Occipital lobe (tissue), 2 donors: Measurements from ENCODE around the gene CES3. TPM values are rescaled to one million over a fixed set of nuclear protein-coding genes. Genes with fewer than 3 reads are reported as not detected.
"Not testable (repeated sequence)": the region's sequence is repeated elsewhere in the genome, so short reads cannot be mapped to it uniquely, and the experiment has no call there.

Experiments
- DNase-seq: peaks from one replicate; lab custom pipeline; 2025; lab: John Stamatoyannopoulos, UW
- total RNA-seq: library from RNA; depleted of rRNA; stranded (reverse); fragments of >200 nt; gene quantifications from one replicate; pipeline ENCODE4 v1.2.3, GENCODE V29; 2014

The CES3 gene
- total RNA-seq, 1 donor from 2014 or later: 0.78 TPM

GRCh38 chr16:66926961-66927436 lies 34.1 kb upstream of the CES3 start:
- no peak for DNase-seq

- no peak for DNase-seq
Observed at GRCh38 chr16:66927918-66928649, 33.0 kb upstream of the CES3 start.

- no peak for DNase-seq
Observed at GRCh38 chr16:66928702-66929388, 32.2 kb upstream of the CES3 start.

GRCh38 chr16:66930189-66930588 lies 30.9 kb upstream of the CES3 start:
- no peak for DNase-seq

- no peak for DNase-seq
Observed at GRCh38 chr16:66931665-66932064, 29.4 kb upstream of the CES3 start.

- DNase-seq: no peak
Observed at GRCh38 chr16:66932076-66932475, 29.0 kb upstream of the CES3 start.

- no peak for DNase-seq
Observed at GRCh38 chr16:66933776-66934137, 27.3 kb upstream of the CES3 start.

- DNase-seq: peak; percentile 76
Observed at GRCh38 chr16:66934138-66934838, 26.8 kb upstream of the CES3 start, which contains the start of gene CIAO2B. TSS of gene CIAO2B (minus strand) at chr16:66934402. CDS start at chr16:66934364, 38 bp downstream.

- DNase-seq: not testable (repeated sequence)
Observed at GRCh38 chr16:66934839-66935313, 26.2 kb upstream of the CES3 start.

GRCh38 chr16:66935314-66936011 lies 25.6 kb upstream of the CES3 start, which contains the start of gene CES2:
TSS of gene CES2 (plus strand) at chr16:66935516. CDS start at chr16:66935636, 120 bp downstream.
- DNase-seq: no peak

GRCh38 chr16:66936462-66936861 lies 24.6 kb upstream of the CES3 start:
- no peak for DNase-seq

- DNase-seq: no peak
Observed at GRCh38 chr16:66936889-66937554, 24.0 kb upstream of the CES3 start.

GRCh38 chr16:66937725-66938337 lies 23.2 kb upstream of the CES3 start:
- no peak for DNase-seq

GRCh38 chr16:66939366-66939765 lies 21.7 kb upstream of the CES3 start:
- no peak for DNase-seq

- no peak for DNase-seq
Observed at GRCh38 chr16:66940236-66940635, 20.8 kb upstream of the CES3 start.

GRCh38 chr16:66942981-66943380 lies 18.1 kb upstream of the CES3 start:
- DNase-seq: no peak

GRCh38 chr16:66943426-66944053 lies 17.5 kb upstream of the CES3 start:
- DNase-seq: no peak

GRCh38 chr16:66944054-66944441 lies 17.0 kb upstream of the CES3 start:
- DNase-seq: no peak

GRCh38 chr16:66944971-66945370 lies 16.1 kb upstream of the CES3 start:
- not testable (repeated sequence) for DNase-seq

- DNase-seq: no peak
Observed at GRCh38 chr16:66945939-66946338, 15.1 kb upstream of the CES3 start.
